PC-3 (cell line): Measurements from ENCODE around the gene GMDS. TPM values are rescaled to one million over a fixed set of nuclear protein-coding genes. Genes with fewer than 3 reads are reported as not detected.
A peak's percentile ranks its signal among the peaks of the same experiment; 100 is the strongest.

ENCODE experiments used
- ATAC-seq: fragments of 200-7000 bp; cut with Tn5 transposase; 2 replicates; pipeline ENCODE4 v1.9.1; 2020; ENCODE audit warnings: mild to moderate bottlenecking, moderate library complexity
- BruUV-seq: library from RNA; stranded (reverse); fragments of 400-500 nt; replicated peaks from 2 replicates; lab custom pipeline; 2021; lab: Mats Ljungman, UMichigan
- CTCF ChIA-PET: fragments of 300-600 bp; sonication (Branson Sonifier 250); formaldehyde crosslinking; loops from one replicate; lab custom pipeline; 2022; ENCODE audit warnings: antibody characterized with exemption; lab: Charles Lee
- POLR2A ChIA-PET: fragments of 300-600 bp; sonication (Branson Sonifier 250); formaldehyde crosslinking; loops from one replicate; lab custom pipeline; 2022; ENCODE audit warnings: antibody characterized with exemption; ENCODE audit not compliant: unreplicated experiment; lab: Charles Lee
- DNase-seq: peaks from one replicate; pipeline ENCODE4 v3.0.0-alpha.2; 2015
- H2AFZ ChIP-seq: fragments of 300-600 bp; sonication (generic); 2 replicates; pipeline ENCODE4 v1.6.0; 2016; ENCODE audit warnings: antibody characterized with exemption, low read length
- H3F3A ChIP-seq: fragments of 300-600 bp; sonication (generic); one replicate; pipeline ENCODE4 v1.6.0; 2017; ENCODE audit warnings: antibody characterized with exemption, low read length, control low read depth, mild to moderate bottlenecking; ENCODE audit not compliant: unreplicated experiment
- H3K27ac ChIP-seq: fragments of 300-600 bp; sonication (generic); 2 replicates; pipeline ENCODE4 v1.5.1; 2016; ENCODE audit warnings: mild to moderate bottlenecking, low read length
- H3K27me3 ChIP-seq: fragments of 300-600 bp; sonication (generic); 2 replicates; pipeline ENCODE4 v1.6.1; 2016; ENCODE audit warnings: low read length, mixed read lengths
- H3K36me3 ChIP-seq: fragments of 300-600 bp; sonication (generic); 2 replicates; pipeline ENCODE4 v1.6.1; 2016; ENCODE audit warnings: low read depth, mixed run types, low read length, mixed read lengths
- H3K4me1 ChIP-seq: fragments of 300-600 bp; sonication (generic); 2 replicates; pipeline ENCODE4 v1.5.1; 2016; ENCODE audit warnings: low read length; ENCODE audit not compliant: insufficient read depth
- H3K4me2 ChIP-seq: fragments of 300-600 bp; sonication (generic); 2 replicates; pipeline ENCODE4 v1.6.0; 2016; ENCODE audit warnings: low read length
- H3K4me3 ChIP-seq: fragments of 300-600 bp; sonication (generic); 2 replicates; pipeline ENCODE4 v1.5.1; 2016; ENCODE audit warnings: mild to moderate bottlenecking, low read length, mixed read lengths
- H3K79me2 ChIP-seq: fragments of 300-600 bp; sonication (generic); 2 replicates; pipeline ENCODE4 v1.6.1; 2017; ENCODE audit warnings: low read length, mixed read lengths
- H3K9ac ChIP-seq: fragments of 300-600 bp; sonication (generic); 2 replicates; pipeline ENCODE4 v1.6.0; 2016; ENCODE audit warnings: mild to moderate bottlenecking, low read length
- H3K9me2 ChIP-seq: fragments of 300-600 bp; sonication (generic); replicated peaks from 2 replicates; pipeline ENCODE4 v1.6.1; 2016; ENCODE audit warnings: mixed run types, low read length, mixed read lengths
- H3K9me3 ChIP-seq: fragments of 300-600 bp; sonication (generic); 2 replicates; pipeline ENCODE4 v1.6.1; 2016; ENCODE audit warnings: low read length, mixed read lengths
- H4K20me1 ChIP-seq: fragments of 300-600 bp; sonication (generic); 2 replicates; pipeline ENCODE4 v1.6.1; 2016; ENCODE audit warnings: low read length, mixed read lengths
- CTCF ChIP-seq: fragments of 300-600 bp; sonication (generic); conservative IDR thresholded peaks from 2 replicates; pipeline ENCODE4 v1.5.1; 2017; ENCODE audit warnings: antibody characterized with exemption, low read depth, mild to moderate bottlenecking, low read length
- EZH2 ChIP-seq: fragments of 300-600 bp; sonication (generic); IDR thresholded peaks from one replicate; pipeline ENCODE4 v1.6.1; 2017; ENCODE audit warnings: antibody characterized with exemption, mild to moderate bottlenecking, low read length; ENCODE audit not compliant: unreplicated experiment
- EZH2phosphoT487 ChIP-seq: fragments of 300-600 bp; sonication (generic); IDR thresholded peaks from 2 replicates; pipeline ENCODE4 v1.6.1; 2018; ENCODE audit warnings: mild to moderate bottlenecking, antibody characterized with exemption, low read length, borderline replicate concordance
- intact Hi-C: fragments of 100-400 bp; cut with micrococcal nuclease; formaldehyde crosslinking; loops from 2 replicates; pipeline ENCODE4 v1.9.0; 2023
- total RNA-seq: library from RNA; depleted of rRNA; stranded (reverse); fragments of >200 nt; gene quantifications from 2 replicates; pipeline ENCODE4 v1.2.3, GENCODE V29; 2014

GMDS gene
- total RNA-seq, 1 experiment from 2014 or later: 18.3 TPM

GRCh38 chr6:1615151-1615852 lies 630.1 kb downstream of the GMDS start:
- POLR2A ChIA-PET: interaction anchor here (0.6 kb wide), 1 partner anchor 747 kb away, joined by 4 read pairs; no protein-coding TSS in a partner anchor
- BruUV-seq: no TSS peak

GRCh38 chr6:1614448-1615150 lies 630.8 kb downstream of the GMDS start:
- H3K36me3 ChIP-seq: no peaks in the 10 kb centered on the region
- H3K27me3 ChIP-seq: no peaks in the 10 kb centered on the region
- CTCF ChIA-PET: no interaction called here
- no peaks in the 10 kb centered on the region for H3K9me2 ChIP-seq
- peaks cover 43% of the 10 kb centered on the region for H3K79me2 ChIP-seq
- no TSS peak for BruUV-seq
- no peak for TF ChIP-seq EZH2
- no peak for TF ChIP-seq CTCF
- no peak for TF ChIP-seq EZH2phosphoT487
- H3K27ac ChIP-seq: no peak overlapping the region
- no peak overlapping the region for H2AFZ ChIP-seq
- H3K9me3 ChIP-seq: no peaks in the 10 kb centered on the region
- no peaks in the 10 kb centered on the region for H3K4me1 ChIP-seq
- H3F3A ChIP-seq: no peaks in the 10 kb centered on the region
- no peak for ATAC-seq
- DNase-seq: no peak
- no peak overlapping the region for H3K9ac ChIP-seq
- H3K4me2 ChIP-seq: peak overlapping the region; percentile 91
- intact Hi-C loops: loop anchor here (5.0 kb wide), 1 partner anchor 298 kb away; no protein-coding TSS in a partner anchor
- peaks cover 16% of the 10 kb centered on the region for H4K20me1 ChIP-seq
- POLR2A ChIA-PET: no interaction called here
- H3K4me3 ChIP-seq: peak overlapping the region; percentile 80; the same call in 1 of the 2 replicates

More at GRCh38 chr6:1615151-1615852, 630.1 kb downstream of the GMDS start:
- TF ChIP-seq EZH2phosphoT487 (no peak), EZH2 (no peak), CTCF (no peak)
- no peak overlapping the region for H3K9ac ChIP-seq
- H2AFZ ChIP-seq: no peak overlapping the region
- H3K4me2 ChIP-seq: no peak overlapping the region
- H3K27me3 ChIP-seq: no peaks in the 10 kb centered on the region
- CTCF ChIA-PET: no interaction called here
- H3K27ac ChIP-seq: no peak overlapping the region
- intact Hi-C loops: no loop called here
- ATAC-seq (no peak), DNase-seq (no peak)
- H3F3A ChIP-seq: no peaks in the 10 kb centered on the region
- no peak overlapping the region for H3K4me3 ChIP-seq
- H3K36me3 ChIP-seq: no peaks in the 10 kb centered on the region
- no peaks in the 10 kb centered on the region for H3K9me2 ChIP-seq
- no peaks in the 10 kb centered on the region for H3K9me3 ChIP-seq
- peaks cover 43% of the 10 kb centered on the region for H3K79me2 ChIP-seq
- no peaks in the 10 kb centered on the region for H3K4me1 ChIP-seq
- peaks cover 16% of the 10 kb centered on the region for H4K20me1 ChIP-seq
